GM23338 (cell line): ENCODE results near the gene DOP1A. TPM values are rescaled to one million over a fixed set of nuclear protein-coding genes. Genes with fewer than 3 reads are reported as not detected.

ENCODE experiments used
- ATAC-seq: fragments of 200-7000 bp; cut with Tn5 transposase; 3 replicates; pipeline ENCODE4 v1.9.1; 2020
- DNase-seq: peaks from one replicate; pipeline ENCODE4 v3.0.0-alpha.2; 2015; ENCODE audit warnings: low spot score
- H2AFZ ChIP-seq: fragments of 200-600 bp; sonication (generic); 2 replicates; pipeline ENCODE4 v1.8.0; 2016; ENCODE audit warnings: antibody characterized with exemption, mild to moderate bottlenecking, moderate library complexity
- H3F3A ChIP-seq: fragments of 200-600 bp; sonication (generic); replicated peaks from 2 replicates; pipeline ENCODE4 v1.8.0; 2017; ENCODE audit warnings: antibody characterized with exemption, mixed run types, low read depth
- H3K27ac ChIP-seq: fragments of 200-600 bp; sonication (generic); 2 replicates; pipeline ENCODE4 v1.6.1; 2016; ENCODE audit warnings: low read depth
- H3K27me3 ChIP-seq: fragments of 200-600 bp; sonication (generic); 2 replicates; pipeline ENCODE4 v1.8.0; 2016; ENCODE audit warnings: mild to moderate bottlenecking, mixed run types, moderate library complexity; ENCODE audit not compliant: insufficient read depth
- H3K36me3 ChIP-seq: fragments of 200-600 bp; sonication (generic); 2 replicates; pipeline ENCODE4 v1.8.0; 2016; ENCODE audit warnings: mild to moderate bottlenecking; ENCODE audit not compliant: insufficient read depth
- H3K4me1 ChIP-seq: fragments of 200-600 bp; sonication (generic); 2 replicates; pipeline ENCODE4 v1.8.0; 2016; ENCODE audit warnings: mild to moderate bottlenecking, moderate library complexity; ENCODE audit not compliant: insufficient read depth
- H3K4me2 ChIP-seq: fragments of 200-600 bp; sonication (generic); 2 replicates; pipeline ENCODE4 v1.7.1; 2017; ENCODE audit warnings: mixed run types
- H3K4me3 ChIP-seq: fragments of 200-600 bp; sonication (generic); 2 replicates; pipeline ENCODE4 v1.6.1; 2016; ENCODE audit warnings: mixed run types
- H3K79me2 ChIP-seq: fragments of 200-600 bp; sonication (generic); replicated peaks from 2 replicates; pipeline ENCODE4 v1.8.0; 2017; ENCODE audit warnings: mild to moderate bottlenecking; ENCODE audit not compliant: insufficient read depth
- H3K9me2 ChIP-seq: fragments of 200-600 bp; sonication (generic); 2 replicates; pipeline ENCODE4 v1.8.0; 2017; ENCODE audit not compliant: insufficient read depth
- H4K20me1 ChIP-seq: fragments of 200-600 bp; sonication (generic); replicated peaks from 2 replicates; pipeline ENCODE4 v1.8.0; 2017; ENCODE audit warnings: mild to moderate bottlenecking; ENCODE audit not compliant: insufficient read depth
- H3K27ac Mint-ChIP-seq: 2 replicates; pipeline ENCODE4 v1.8.0; 2020; ENCODE audit warnings: inconsistent platforms, mild to moderate bottlenecking, moderate library complexity, mixed read lengths
- H3K27me3 Mint-ChIP-seq: 3 replicates; pipeline ENCODE4 v1.8.0; 2022; ENCODE audit warnings: low read depth, mild to moderate bottlenecking, moderate library complexity, mixed read lengths, inconsistent platforms; ENCODE audit not compliant: insufficient read depth, poor library complexity
- H3K36me3 Mint-ChIP-seq: 3 replicates; pipeline ENCODE4 v1.8.0; 2021; ENCODE audit warnings: low read depth, mild to moderate bottlenecking, inconsistent platforms, moderate library complexity, mixed read lengths
- H3K4me1 Mint-ChIP-seq: 3 replicates; pipeline ENCODE4 v1.8.0; 2020; ENCODE audit warnings: mild to moderate bottlenecking, inconsistent platforms, mixed read lengths
- H3K4me3 Mint-ChIP-seq: 3 replicates; pipeline ENCODE4 v1.8.0; 2021; ENCODE audit warnings: moderate library complexity, mild to moderate bottlenecking, inconsistent platforms, mixed read lengths
- H3K9me3 Mint-ChIP-seq: 3 replicates; pipeline ENCODE4 v1.8.0; 2020; ENCODE audit warnings: moderate library complexity, mild to moderate bottlenecking, inconsistent platforms, mixed read lengths
- CREB1 ChIP-seq: fragments of 250-450 bp; sonication (Bioruptor Pico); IDR thresholded peaks from 2 replicates; pipeline ENCODE4 v1.5.0; 2020; ENCODE audit warnings: low read depth, mild to moderate bottlenecking, moderate library complexity
- EZH2phosphoT487 ChIP-seq: fragments of 200-600 bp; sonication (generic); IDR thresholded peaks from one replicate; pipeline ENCODE4 v1.8.1; 2018; ENCODE audit warnings: antibody characterized with exemption; ENCODE audit not compliant: unreplicated experiment
- STAT1 ChIP-seq: IDR thresholded peaks from one replicate; pipeline ENCODE4 v1.6.1; 2016; ENCODE audit warnings: antibody characterized with exemption; ENCODE audit not compliant: unreplicated experiment
- ZNF114 ChIP-seq: fragments of 250-450 bp; sonication (Bioruptor Pico); IDR thresholded peaks from 2 replicates; pipeline ENCODE4 v1.5.0; 2020; ENCODE audit warnings: mild to moderate bottlenecking, moderate library complexity
- ZNF331 ChIP-seq: fragments of 250-450 bp; sonication (Bioruptor Pico); IDR thresholded peaks from 2 replicates; pipeline ENCODE4 v1.5.0; 2020; ENCODE audit warnings: low read depth, mild to moderate bottlenecking, moderate library complexity
- polyA plus RNA-seq: library from polyadenylated mRNA; unstranded; fragments of >200 nt; fragmentation: Nextera tagmentation; extraction: Ambion mirVana; gene quantifications from 2 replicates; pipeline ENCODE4 v1.2.1, GENCODE V29; 2016
- total RNA-seq: library from RNA; depleted of rRNA; stranded (reverse); fragments of >200 nt; shearing (Covaris generic); gene quantifications from 2 replicates; pipeline ENCODE4 v1.2.3, GENCODE V29; 2014
- TF ChIP-seq, protein P1 (sequence below): fragments of 250-450 bp; sonication (Bioruptor Pico); IDR thresholded peaks from 2 replicates; pipeline ENCODE4 v1.5.0; 2020; ENCODE audit warnings: mild to moderate bottlenecking, moderate library complexity
- TF ChIP-seq, protein P2 (sequence below), 2 experiments: fragments of 200-600 bp in 1 of 2; sonication (generic) in 1 of 2; conservative IDR thresholded peaks; 2 replicates each; pipeline versions ENCODE4 v1.5.1 to v1.6.1; 2016 to 2017; ENCODE audit warnings: antibody characterized with exemption in 2 of 2, low read depth in 2 of 2, mild to moderate bottlenecking in 2 of 2, moderate library complexity in 1 of 2
- TF ChIP-seq, protein P3 (sequence below): IDR thresholded peaks from 2 replicates; pipeline ENCODE4 v1.6.1; 2016; ENCODE audit warnings: antibody characterized with exemption

The DOP1A gene
- total and polyA plus RNA-seq, 2 experiments from 2014 or later, result 3.9 to 18.6 TPM

DNA sequence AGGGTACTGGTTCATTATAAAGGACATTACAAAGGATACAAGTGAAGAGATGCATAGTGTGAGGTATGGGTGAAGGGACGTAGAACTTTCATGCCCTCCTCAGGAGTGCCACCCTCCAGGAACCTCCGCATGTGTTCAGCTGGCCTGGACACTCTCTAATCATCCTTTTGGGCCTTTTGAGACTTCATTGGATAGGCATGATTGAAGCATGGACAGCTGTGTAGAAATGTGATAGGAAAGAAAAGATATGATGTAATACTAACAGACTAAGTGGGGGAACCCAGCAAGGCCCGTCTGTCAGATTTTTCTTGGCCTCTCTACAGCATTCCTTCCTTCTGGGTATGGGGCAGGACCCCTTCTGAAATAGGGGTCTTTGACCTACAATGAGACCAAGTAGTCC is 31.1 kb downstream of the DOP1A start (continued):
- TF ChIP-seq, protein P1, sequence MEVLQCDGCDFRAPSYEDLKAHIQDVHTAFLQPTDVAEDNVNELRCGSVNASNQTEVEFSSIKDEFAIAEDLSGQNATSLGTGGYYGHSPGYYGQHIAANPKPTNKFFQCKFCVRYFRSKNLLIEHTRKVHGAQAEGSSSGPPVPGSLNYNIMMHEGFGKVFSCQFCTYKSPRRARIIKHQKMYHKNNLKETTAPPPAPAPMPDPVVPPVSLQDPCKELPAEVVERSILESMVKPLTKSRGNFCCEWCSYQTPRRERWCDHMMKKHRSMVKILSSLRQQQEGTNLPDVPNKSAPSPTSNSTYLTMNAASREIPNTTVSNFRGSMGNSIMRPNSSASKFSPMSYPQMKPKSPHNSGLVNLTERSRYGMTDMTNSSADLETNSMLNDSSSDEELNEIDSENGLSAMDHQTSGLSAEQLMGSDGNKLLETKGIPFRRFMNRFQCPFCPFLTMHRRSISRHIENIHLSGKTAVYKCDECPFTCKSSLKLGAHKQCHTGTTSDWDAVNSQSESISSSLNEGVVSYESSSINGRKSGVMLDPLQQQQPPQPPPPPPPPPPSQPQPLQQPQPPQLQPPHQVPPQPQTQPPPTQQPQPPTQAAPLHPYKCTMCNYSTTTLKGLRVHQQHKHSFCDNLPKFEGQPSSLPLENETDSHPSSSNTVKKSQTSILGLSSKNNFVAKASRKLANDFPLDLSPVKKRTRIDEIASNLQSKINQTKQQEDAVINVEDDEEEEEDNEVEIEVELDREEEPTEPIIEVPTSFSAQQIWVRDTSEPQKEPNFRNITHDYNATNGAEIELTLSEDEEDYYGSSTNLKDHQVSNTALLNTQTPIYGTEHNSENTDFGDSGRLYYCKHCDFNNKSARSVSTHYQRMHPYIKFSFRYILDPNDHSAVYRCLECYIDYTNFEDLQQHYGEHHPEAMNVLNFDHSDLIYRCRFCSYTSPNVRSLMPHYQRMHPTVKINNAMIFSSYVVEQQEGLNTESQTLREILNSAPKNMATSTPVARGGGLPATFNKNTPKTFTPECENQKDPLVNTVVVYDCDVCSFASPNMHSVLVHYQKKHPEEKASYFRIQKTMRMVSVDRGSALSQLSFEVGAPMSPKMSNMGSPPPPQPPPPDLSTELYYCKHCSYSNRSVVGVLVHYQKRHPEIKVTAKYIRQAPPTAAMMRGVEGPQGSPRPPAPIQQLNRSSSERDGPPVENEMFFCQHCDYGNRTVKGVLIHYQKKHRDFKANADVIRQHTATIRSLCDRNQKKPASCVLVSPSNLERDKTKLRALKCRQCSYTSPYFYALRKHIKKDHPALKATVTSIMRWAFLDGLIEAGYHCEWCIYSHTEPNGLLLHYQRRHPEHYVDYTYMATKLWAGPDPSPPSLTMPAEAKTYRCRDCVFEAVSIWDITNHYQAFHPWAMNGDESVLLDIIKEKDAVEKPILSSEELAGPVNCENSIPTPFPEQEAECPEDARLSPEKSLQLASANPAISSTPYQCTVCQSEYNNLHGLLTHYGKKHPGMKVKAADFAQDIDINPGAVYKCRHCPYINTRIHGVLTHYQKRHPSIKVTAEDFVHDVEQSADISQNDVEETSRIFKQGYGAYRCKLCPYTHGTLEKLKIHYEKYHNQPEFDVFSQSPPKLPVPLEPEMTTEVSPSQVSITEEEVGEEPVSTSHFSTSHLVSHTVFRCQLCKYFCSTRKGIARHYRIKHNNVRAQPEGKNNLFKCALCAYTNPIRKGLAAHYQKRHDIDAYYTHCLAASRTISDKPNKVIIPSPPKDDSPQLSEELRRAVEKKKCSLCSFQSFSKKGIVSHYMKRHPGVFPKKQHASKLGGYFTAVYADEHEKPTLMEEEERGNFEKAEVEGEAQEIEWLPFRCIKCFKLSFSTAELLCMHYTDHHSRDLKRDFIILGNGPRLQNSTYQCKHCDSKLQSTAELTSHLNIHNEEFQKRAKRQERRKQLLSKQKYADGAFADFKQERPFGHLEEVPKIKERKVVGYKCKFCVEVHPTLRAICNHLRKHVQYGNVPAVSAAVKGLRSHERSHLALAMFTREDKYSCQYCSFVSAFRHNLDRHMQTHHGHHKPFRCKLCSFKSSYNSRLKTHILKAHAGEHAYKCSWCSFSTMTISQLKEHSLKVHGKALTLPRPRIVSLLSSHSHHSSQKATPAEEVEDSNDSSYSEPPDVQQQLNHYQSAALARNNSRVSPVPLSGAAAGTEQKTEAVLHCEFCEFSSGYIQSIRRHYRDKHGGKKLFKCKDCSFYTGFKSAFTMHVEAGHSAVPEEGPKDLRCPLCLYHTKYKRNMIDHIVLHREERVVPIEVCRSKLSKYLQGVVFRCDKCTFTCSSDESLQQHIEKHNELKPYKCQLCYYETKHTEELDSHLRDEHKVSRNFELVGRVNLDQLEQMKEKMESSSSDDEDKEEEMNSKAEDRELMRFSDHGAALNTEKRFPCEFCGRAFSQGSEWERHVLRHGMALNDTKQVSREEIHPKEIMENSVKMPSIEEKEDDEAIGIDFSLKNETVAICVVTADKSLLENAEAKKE (CRISPR knock-in tag), result no peak
- TF ChIP-seq ZNF114 (CRISPR knock-in tag) (no peak), ZNF331 (CRISPR knock-in tag) (no peak)
- TF ChIP-seq, protein P2, sequence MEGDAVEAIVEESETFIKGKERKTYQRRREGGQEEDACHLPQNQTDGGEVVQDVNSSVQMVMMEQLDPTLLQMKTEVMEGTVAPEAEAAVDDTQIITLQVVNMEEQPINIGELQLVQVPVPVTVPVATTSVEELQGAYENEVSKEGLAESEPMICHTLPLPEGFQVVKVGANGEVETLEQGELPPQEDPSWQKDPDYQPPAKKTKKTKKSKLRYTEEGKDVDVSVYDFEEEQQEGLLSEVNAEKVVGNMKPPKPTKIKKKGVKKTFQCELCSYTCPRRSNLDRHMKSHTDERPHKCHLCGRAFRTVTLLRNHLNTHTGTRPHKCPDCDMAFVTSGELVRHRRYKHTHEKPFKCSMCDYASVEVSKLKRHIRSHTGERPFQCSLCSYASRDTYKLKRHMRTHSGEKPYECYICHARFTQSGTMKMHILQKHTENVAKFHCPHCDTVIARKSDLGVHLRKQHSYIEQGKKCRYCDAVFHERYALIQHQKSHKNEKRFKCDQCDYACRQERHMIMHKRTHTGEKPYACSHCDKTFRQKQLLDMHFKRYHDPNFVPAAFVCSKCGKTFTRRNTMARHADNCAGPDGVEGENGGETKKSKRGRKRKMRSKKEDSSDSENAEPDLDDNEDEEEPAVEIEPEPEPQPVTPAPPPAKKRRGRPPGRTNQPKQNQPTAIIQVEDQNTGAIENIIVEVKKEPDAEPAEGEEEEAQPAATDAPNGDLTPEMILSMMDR (conservative IDR thresholded peaks at IDR 0.05; ENCODE audit: low read depth in 2 of 2), result no peak

GRCh38 chr6:83108378-83108777 is 40.9 kb downstream of the DOP1A start:
- Histone ChIP-seq H3F3A (no peaks in the 10 kb centered on the region), H3K4me2 (no peak overlapping the region), H3K9me2 (no peaks in the 10 kb centered on the region), H3K27me3 (no peaks in the 10 kb centered on the region), H3K4me3 (no peak overlapping the region), H3K36me3 (no peaks in the 10 kb centered on the region), H2AFZ (no peak overlapping the region), H3K79me2 (no peaks in the 10 kb centered on the region), H3K27ac (no peak overlapping the region), H3K4me1 (0 out of 2 replicates have a peak, but pooled peaks cover 4% of the 10 kb centered on the region), H4K20me1 (no peaks in the 10 kb centered on the region)
- no peaks in the 10 kb centered on the region for H3K9me3 Mint-ChIP-seq
- ATAC-seq (no peak), DNase-seq (no peak)
- peaks cover 19% of the 10 kb centered on the region; the same call in 1 of the 3 replicates for H3K36me3 Mint-ChIP-seq
- no peak overlapping the region for H3K27ac Mint-ChIP-seq
- H3K4me3 Mint-ChIP-seq, result no peak overlapping the region
- no peaks in the 10 kb centered on the region for H3K27me3 Mint-ChIP-seq
- H3K4me1 Mint-ChIP-seq, result peaks cover 11% of the 10 kb centered on the region; the same call in 2 of the 3 replicates
- TF ChIP-seq, protein P3, sequence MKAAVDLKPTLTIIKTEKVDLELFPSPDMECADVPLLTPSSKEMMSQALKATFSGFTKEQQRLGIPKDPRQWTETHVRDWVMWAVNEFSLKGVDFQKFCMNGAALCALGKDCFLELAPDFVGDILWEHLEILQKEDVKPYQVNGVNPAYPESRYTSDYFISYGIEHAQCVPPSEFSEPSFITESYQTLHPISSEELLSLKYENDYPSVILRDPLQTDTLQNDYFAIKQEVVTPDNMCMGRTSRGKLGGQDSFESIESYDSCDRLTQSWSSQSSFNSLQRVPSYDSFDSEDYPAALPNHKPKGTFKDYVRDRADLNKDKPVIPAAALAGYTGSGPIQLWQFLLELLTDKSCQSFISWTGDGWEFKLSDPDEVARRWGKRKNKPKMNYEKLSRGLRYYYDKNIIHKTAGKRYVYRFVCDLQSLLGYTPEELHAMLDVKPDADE, result no peak
- no peak for TF ChIP-seq CREB1 (CRISPR knock-in tag)
- TF ChIP-seq STAT1, result no peak
- no peak for TF ChIP-seq ZNF331 (CRISPR knock-in tag)
- no peak for TF ChIP-seq EZH2phosphoT487
